Stimulated activated CD8-positive, alpha-beta memory T cell treated with anti-CD3 and anti-CD28 coated beads, Interleukin-2, amount 100 ng/mL, for 48 hours (primary cell): ENCODE results near the gene PAIP1.
"Not testable (repeated sequence)": the region's sequence is repeated elsewhere in the genome, so short reads cannot be mapped to it uniquely, and the experiment has no call there.

ENCODE experiments used
- DNase-seq, 2 donors: peaks; one replicate each; pipeline ENCODE4 v3.0.0-alpha.2; 2020; ENCODE audit warnings: low read depth in 2 of 2

PAIP1 gene

DNA sequence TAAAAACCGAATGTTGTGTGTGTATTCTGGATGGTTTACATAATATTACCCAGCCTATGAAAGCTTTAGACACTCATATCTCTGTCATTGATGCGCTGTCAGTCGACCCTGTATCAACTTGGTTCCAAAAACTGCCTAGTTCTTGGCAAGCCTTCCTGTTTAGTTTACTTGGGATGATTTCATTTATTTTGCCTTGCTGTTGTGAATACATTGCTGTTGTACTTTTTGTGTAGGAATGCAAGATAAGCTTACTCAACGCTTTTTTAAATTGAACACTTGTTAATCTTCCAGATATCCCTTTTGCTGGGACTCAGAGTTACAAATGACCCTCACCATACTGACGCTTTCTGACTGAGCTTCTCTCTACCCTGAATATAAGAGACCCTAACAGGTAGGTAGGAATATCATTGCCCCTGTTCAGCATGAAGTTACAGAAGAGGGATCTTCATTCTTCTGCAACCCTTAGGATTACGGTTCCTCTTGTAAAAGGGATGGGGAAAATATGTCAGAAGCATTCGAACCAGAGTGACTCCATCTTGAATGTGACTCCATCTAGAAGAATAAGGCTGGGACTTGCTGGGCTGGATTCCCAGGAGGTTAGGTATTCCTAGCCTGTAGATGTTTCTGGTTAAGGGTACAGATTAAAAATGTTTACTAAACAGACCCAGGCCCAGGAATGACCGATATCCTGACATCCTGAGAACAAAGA, 13.7 kb upstream of the PAIP1 start:
- no peak for DNase-seq

GRCh38 chr5:43569236-43569746, 12.4 kb upstream of the PAIP1 start:
- DNase-seq = no peak

DNA sequence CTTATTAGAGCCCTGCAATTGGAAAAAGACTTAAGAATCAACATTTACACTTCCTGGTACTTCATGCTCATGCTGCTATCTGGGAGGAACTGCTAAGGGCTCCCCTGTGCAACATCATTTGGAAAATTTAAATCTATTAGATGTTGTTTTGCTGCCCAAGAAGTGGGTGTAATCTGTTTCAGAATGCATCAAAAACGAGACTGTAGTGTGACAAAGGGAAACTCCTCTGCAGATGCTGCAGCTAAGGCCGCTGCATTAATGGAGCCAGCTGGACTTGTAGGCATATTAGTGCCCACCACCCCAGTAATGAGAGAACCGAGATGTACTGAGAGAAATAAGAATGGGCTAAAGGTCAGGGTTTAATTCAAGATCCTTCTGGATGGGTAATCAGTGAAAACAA, 11.1 kb upstream of the PAIP1 start:
- DNase-seq = no peak

DNA sequence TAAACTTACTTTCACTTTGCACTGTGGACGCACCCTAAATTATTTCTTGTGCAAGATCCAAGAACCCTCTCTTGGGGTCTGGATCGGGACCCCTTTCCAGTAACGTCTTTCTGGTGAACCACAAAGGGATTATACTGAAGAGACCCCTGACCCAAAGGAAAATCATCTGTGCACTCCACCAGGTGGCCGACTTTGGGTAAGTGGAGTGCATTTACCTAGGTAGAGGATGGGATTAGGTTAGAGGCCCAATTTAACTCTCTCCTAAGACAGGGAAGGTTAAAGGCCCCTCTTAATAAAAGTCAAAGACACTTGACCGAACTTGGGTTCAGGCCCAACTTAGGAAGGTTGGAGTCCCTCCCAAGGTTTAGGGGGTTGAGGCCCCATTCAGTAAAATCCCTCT, 8.2 kb upstream of the PAIP1 start:
- DNase-seq = no peak

DNA sequence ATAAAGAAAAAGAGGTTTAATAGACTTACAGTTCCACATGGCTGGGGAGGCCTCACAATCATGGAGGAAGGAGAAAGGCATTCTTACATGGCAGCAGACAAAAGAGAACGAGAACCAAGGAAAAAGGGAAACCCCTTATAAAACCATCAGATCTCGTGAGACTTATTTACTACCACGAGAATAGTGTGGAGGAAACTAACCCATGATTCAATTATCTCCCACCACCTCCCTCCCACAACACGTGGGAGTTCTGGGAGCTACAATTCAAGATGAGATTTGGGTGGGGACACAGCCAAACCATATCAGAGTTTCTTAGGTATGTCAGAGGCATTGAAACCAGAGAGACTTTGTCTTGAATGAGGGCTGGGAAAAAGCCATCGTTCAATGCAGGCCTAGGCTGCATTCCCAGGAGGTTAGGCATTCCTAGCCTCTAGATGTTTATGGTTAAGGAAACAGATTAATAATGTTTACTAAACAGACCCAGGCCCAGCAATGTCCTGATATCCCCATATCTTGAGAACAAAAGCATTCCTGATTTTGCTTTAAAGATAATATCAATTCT, 7.5 kb upstream of the PAIP1 start:
- no peak for DNase-seq

GRCh38 chr5:43563321-43563720, 6.4 kb upstream of the PAIP1 start:
- DNase-seq = no peak

DNA sequence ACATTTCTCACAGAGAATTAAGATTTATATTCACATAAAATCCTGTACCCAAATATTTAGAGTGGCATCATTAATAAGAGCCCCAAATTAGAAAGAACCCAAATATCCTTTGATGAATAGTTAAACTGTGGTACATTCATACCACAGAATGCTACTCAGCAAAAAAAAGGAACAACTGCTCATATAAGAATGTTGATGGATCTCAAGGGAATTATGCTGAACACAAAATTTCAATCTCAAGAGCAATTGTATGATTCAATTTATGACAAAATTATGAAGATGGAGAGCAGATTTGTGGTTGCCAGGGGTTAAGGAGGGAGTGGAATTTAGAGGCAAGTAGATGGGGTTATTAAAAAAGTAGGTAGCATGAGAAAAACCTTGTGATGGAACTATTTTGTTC, 4.5 kb upstream of the PAIP1 start:
- no peak for DNase-seq

GRCh38 chr5:43560128-43560527, 3.3 kb upstream of the PAIP1 start:
- DNase-seq = no peak

GRCh38 chr5:43556607-43556856, 345 bp downstream of the PAIP1 start:
- not testable (repeated sequence) for DNase-seq

DNA sequence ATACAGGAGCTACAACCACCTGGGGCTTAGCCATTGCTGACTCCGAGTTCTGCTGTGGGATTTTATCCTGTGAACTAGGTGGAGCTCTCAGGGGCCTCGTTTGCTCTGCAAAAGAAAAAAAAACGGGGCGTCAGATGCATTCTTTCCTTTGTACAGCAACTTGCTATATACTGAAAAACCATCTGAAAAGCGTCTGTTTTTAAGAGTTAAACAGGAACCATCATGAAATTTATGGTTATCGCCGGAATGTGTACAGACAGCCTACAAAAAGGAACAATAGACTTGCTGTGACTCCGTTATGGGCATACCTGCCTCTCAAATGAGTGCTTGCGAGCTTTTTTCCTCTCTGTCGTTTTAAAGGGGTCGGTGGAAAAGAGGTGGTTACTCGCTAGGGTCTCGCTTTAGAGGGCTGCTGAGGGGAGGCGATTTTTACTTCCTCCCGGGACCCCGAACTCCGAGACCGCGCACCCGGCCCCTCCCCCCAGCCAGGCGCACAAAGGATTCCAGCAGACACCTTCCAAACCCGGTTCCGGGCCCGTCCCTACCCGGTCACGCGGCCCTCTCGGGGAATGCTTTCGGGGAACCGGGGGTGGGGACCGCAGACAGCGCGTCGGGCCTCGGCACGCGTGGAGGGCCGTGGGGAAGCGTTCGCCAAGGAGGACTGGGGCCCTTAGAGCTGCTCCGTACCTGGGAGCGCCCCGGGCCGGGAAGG, 826 bp downstream of the PAIP1 start:
- DNase-seq = peak; percentile 28 to 40

DNA sequence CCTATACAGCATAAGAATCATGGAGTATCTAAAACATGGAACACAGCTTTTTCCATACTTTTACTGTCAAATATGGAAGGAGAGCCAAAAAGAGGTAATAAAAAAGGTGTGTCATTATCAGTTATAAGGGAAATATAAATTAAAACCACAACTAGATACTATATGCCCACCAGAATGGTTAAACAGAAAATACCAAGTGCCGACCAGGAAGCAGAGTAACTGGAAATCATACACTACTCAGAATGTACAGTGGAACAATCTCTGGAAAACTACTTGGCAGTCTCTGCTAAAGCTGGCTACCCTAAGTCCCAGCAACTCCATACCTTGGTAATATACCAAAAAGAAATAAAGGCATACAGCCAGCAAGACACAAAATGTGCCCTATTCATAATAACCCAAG, 2.4 kb downstream of the PAIP1 start:
- no peak for DNase-seq

DNA sequence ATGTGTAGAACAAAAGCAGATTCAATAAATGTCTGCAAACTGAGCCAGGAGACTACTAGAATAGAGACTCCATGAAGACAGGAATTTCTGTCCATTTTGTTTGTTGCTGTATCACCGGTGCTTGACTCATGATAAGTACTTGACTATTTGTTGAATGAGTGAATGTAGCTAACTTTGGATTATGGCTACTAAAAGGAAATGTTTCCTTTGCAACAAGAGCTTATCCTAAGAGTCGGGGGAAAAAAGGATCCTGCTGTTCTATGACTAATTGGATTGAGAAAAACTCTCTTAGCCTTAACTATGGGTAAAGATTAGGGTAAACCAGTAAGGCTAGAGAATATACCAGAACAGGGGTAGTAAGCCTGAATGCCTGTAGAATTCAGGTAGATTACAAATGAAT, 3.5 kb downstream of the PAIP1 start:
- DNase-seq = no peak

DNA sequence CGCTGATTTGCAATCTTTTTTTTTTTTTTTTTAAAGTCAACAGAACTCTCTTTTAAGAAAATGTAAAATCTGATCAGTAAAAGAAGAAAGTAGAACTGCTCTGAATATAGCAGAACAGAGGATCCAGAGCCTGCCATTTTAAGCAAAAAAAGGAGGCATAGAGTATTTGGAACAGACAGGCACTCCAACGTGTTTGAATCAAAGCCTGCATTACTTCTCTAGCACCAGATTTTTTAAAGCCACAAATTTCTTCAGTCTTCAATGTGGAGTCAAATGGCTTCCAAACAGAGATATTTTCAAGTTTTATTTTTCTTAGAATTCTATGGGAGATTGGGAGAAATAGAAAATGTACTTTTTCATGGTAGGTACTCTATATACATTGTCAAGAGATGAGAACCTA, 5.1 kb downstream of the PAIP1 start:
- DNase-seq = no peak

DNA sequence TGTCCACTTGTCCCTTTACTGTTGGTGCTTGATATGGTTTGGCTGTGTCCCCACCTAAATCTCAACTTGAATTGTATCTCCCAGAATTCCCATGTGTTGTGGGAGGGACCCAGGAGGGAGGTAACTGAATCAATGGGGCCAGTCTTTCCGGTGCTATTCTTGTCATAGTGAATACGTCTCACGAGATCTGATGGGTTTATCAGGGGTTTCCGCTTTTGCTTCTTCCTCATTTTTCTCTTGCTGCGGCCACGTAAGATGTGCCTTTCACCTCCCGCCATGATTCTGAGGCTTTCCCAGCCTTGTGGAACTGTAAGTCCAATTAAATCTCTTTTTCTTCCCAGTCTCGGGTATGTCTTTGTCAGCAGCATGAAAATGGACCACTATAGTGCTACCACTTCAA, 7.6 kb downstream of the PAIP1 start:
- DNase-seq = not testable (repeated sequence)

- DNase-seq = no peak
Observed at GRCh38 chr5:43548358-43548757, 8.5 kb downstream of the PAIP1 start.

DNA sequence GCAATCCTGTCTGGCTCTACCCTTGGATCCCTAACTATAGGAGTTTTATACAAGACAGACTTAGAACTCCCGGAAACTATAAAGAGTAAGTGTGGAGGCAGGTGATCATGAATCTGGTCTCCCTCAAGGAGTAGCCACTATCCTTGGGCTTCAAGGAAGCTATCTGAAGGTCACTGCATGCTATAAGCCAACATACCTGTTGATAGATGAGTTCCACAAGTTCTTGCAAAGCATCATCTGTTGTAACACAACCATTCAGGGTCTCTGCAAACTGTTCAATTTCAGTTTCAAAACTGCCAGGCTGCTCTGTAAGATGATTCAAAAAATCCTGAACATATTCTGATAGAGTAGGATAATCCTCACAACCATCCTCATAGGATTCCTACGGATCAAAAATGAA, 9.3 kb downstream of the PAIP1 start:
- DNase-seq = no peak

GRCh38 chr5:43543434-43543833, 13.4 kb downstream of the PAIP1 start:
- DNase-seq = no peak

DNA sequence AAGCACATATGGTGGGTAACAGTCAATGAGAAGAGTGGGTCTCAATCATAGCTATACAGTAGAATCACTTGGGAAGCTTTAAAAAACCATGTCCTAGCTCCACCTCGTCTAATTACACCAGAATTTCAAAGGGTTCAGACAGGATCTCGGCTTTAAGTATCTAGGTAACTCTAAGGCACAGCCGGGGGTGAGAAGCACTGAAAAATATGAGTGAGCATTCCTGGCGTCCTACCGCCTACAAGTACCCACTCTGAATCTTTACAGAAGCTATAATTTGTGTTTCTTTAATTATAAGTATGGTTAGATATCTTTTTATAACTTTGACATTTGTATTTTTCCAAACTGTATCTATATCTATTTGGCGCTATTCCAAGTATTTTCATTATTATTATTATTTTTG, 16.1 kb downstream of the PAIP1 start:
- DNase-seq = no peak

DNA sequence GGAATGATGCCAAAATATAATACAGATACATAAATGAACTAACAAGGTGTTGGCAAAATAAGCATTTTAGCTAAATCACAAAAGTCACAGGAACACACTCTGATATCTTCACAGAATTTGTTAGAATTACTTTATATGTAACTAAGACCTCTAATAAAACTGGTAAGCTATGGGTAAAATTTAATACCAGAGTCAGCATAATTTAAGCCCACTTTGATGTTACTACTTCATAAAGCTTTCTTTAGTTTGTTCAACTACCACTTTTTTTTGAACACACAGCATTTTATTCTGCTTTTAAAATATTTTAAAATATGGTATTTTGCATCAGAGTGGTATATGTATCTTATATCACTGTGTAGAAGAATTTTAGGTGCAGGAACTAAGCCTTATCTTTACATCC, 19.9 kb downstream of the PAIP1 start:
- no peak for DNase-seq

DNA sequence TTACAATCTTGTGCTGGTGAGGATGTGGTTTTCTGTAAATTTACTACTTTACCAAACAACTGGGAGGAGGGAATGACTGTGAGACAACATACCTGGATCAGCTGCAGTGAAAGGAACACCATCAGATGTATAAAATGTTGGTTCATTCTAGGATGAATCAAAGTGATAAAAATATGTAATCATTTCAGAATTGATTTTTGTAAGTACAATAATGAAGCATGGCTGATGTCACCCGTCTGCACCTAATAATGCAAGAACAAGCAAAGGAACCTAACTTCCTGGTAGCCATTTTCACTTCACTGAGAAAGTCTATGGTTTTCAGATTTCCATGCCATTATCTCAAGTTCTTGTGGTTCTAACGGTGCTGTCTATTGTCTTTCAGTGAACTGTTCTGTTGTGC, 23.2 kb downstream of the PAIP1 start:
- no peak for DNase-seq

DNA sequence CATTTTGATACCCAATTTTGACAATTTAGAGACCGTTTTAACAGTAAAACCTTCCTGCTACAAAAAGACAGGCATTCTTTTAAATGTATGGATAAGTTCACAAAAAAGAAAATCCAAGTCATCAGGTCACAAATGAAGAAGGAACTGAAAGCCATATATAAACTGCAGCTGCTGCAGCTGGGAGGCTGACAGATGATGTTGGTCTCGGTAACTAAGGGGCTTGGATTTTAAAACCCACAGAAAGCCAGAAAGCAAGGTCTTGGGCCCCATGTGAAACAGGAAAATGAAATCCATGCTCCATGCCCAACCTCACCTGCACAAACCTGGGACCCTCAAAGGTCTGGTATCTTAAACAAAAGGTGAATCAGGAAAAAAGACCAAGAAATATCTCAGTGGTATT, 26.2 kb downstream of the PAIP1 start:
- no peak for DNase-seq

DNA sequence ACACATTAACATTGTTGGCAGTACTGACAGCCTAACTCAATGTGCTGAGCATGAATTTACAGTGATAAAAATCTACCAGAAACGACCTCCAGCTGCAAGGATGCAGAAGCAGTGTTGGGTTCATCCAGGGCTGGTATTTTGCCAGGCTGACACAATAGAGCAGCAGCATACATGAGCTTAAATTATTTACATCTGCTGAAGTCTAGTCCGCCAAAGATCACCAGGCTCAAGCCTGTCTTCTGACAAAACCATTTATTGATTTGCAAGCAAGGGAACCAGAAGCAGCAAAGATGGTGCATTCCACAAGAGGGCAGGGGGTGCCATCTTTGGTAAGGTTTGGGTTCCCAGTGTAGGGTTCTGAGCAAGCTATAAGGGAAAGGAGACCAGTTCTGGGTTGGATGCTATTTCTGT, 33.2 kb downstream of the PAIP1 start:
- no peak for DNase-seq

DNA sequence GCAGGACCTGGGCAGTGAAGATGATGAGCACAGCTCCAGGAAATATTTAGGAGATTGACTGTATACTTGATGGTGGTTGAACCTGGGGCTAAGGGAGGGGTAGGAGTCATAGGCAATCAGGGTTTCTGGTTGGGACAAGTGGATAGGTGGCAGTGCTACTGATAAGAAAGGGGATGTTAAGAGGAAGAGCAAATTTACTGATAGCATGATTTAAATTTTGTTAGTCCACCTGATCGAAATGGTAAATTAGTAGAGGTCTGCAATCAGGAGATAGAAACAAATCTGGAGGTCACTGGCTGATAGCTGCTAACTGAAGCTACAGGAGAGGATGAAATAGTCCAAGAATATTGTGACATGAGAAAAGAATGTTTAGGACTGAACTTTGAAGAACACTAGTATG, 36.3 kb downstream of the PAIP1 start:
- no peak for DNase-seq

DNA sequence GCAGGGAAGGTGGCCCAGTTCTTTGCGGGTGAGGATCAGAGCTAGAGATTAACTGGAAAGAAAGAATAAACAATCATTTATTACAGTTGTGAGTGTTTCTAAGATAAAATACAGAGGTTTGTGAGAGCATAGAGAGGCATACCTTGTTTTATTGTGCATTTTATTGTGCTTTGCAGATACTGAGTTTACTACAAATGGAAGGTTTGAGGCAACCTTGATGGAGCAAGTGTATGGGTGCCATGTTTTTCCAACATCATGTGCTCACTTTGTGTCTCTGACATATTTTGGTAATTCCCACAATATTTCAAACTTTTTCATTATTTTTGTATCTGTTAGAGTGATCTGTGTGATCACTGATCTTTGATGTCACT, 41.2 kb downstream of the PAIP1 start:
- no peak for DNase-seq
